SK-N-MC (cell line): ENCODE measurements around the gene PACRG.

Experiments
- DNase-seq: peaks from one replicate; pipeline ENCODE4 v3.0.0-alpha.2; 2011; ENCODE audit warnings: low read depth, low spot score
- H3K27ac ChIP-seq: fragments of 200-600 bp; sonication (generic); 2 replicates; pipeline ENCODE4 v1.5.1; 2016; ENCODE audit warnings: mixed run types
- H3K36me3 ChIP-seq: fragments of 200-600 bp; sonication (generic); 2 replicates; pipeline ENCODE4 v1.6.1; 2017; ENCODE audit warnings: antibody characterized with exemption, low read length, mixed read lengths; ENCODE audit not compliant: insufficient read depth
- H3K4me3 ChIP-seq: fragments of 200-600 bp; sonication (generic); 2 replicates; pipeline ENCODE4 v1.5.1; 2016
- H3K9ac ChIP-seq: fragments of 200-600 bp; sonication (generic); 2 replicates; pipeline ENCODE4 v1.8.0; 2017; ENCODE audit warnings: mixed run types, mixed read lengths; ENCODE audit not compliant: insufficient read length
- H3K9me3 ChIP-seq: fragments of 200-600 bp; sonication (generic); 2 replicates; pipeline ENCODE4 v1.6.1; 2017; ENCODE audit warnings: low read depth, mild to moderate bottlenecking, antibody characterized with exemption, low read length, moderate library complexity, mixed read lengths
- EZH2 ChIP-seq: fragments of 200-600 bp; sonication (generic); IDR thresholded peaks from one replicate; pipeline ENCODE4 v1.6.1; 2017; ENCODE audit warnings: antibody characterized with exemption
- FOXP2 ChIP-seq: optimal IDR thresholded peaks from 2 replicates; pipeline ENCODE3; 2011; ENCODE audit warnings: mild to moderate bottlenecking, moderate library complexity; ENCODE audit not compliant: insufficient read depth; ENCODE audit errors: extremely low read length, control extremely low read depth
- POLR2AphosphoS5 ChIP-seq: IDR thresholded peaks from 2 replicates; pipeline ENCODE4 v1.6.1; 2012; ENCODE audit warnings: mild to moderate bottlenecking, low read depth, low read length, borderline replicate concordance

PACRG gene

DNA sequence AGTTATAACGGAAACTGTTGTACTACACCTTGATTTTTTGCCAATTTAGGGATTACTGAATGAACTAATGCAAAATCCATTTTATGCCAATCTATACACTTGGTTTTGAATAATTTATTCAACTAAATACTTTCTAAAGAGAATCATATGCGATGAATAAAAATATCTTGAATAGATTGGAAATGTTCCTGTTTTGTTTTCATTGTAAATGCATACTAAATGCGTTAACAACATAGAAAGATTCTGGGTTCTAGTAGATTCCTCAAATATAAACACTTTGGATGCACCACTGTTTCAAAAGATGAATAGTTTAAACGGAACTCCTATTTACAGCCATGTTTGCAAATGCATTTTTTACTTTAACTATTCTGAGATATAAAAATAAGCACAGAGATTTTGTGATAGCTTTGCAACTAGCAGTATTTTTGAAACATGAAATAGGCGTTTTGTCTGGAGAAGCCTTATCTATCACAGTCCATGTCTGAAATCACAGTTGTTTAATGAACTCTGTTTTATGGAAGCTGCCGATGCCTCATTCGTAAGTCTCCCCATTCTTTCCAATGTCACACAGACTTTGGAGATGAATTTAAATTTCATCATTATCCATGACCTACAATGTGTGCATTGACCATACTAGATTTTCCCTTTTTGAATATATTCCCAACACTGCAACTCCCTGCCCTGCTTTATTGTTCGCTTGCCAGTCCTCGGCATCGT is 409.1 kb downstream of the PACRG start:
- TF ChIP-seq POLR2AphosphoS5 = no peak
- no peak for TF ChIP-seq FOXP2
- no peak for TF ChIP-seq EZH2
- no peak for DNase-seq
- no peak overlapping the region for H3K27ac ChIP-seq
- H3K9ac ChIP-seq = no peak overlapping the region
- no peaks in the 10 kb centered on the region for H3K9me3 ChIP-seq
- no peaks in the 10 kb centered on the region for H3K36me3 ChIP-seq
- H3K4me3 ChIP-seq = no peak overlapping the region

GRCh38 chr6:163137398-163137881 is 409.7 kb downstream of the PACRG start:
- no peak overlapping the region for H3K4me3 ChIP-seq
- no peaks in the 10 kb centered on the region for H3K9me3 ChIP-seq
- no peak overlapping the region for H3K9ac ChIP-seq
- H3K27ac ChIP-seq = no peak overlapping the region
- no peaks in the 10 kb centered on the region for H3K36me3 ChIP-seq
- TF ChIP-seq EZH2 (no peak), POLR2AphosphoS5 (no peak), FOXP2 (no peak)
- DNase-seq = no peak

DNA sequence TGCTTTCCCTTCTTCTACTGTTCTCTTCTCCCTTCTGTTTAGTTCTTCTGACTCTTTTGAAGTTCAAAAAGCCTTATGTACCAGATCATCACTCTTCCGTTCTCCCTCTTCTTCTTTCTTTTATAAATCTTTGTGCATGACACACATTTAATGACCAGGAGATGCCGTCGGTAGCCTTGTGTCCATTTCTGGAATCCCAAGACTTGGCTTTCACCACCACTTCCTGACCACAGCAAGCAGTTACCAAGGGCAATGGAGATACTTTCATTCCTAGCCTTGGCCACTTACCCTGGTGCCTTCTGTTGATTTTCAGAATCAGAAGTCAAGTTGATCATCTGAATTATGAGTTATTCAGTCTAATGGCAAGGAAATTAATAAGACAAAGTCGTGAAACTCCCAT is 418.3 kb downstream of the PACRG start:
- DNase-seq = no peak
- TF ChIP-seq EZH2 (no peak), POLR2AphosphoS5 (no peak), FOXP2 (no peak)
- no peaks in the 10 kb centered on the region for H3K9me3 ChIP-seq
- H3K4me3 ChIP-seq = no peak overlapping the region
- H3K9ac ChIP-seq = no peak overlapping the region
- no peaks in the 10 kb centered on the region for H3K36me3 ChIP-seq
- no peak overlapping the region for H3K27ac ChIP-seq

- DNase-seq = no peak
- Histone ChIP-seq H3K4me3 (no peak overlapping the region), H3K9me3 (no peaks in the 10 kb centered on the region), H3K36me3 (no peaks in the 10 kb centered on the region), H3K27ac (no peak overlapping the region), H3K9ac (no peak overlapping the region)
- TF ChIP-seq EZH2 (no peak), POLR2AphosphoS5 (no peak), FOXP2 (no peak)
These were observed 420.2 kb downstream of the PACRG start for GRCh38 chr6:163147994-163148393.

- no peaks in the 10 kb centered on the region for H3K9me3 ChIP-seq
- no peak overlapping the region for H3K9ac ChIP-seq
- no peak overlapping the region for H3K4me3 ChIP-seq
- TF ChIP-seq FOXP2 (no peak), POLR2AphosphoS5 (no peak)
- no peak for DNase-seq
- H3K36me3 ChIP-seq = no peaks in the 10 kb centered on the region
- H3K27ac ChIP-seq = no peak overlapping the region
These were observed 420.9 kb downstream of the PACRG start for GRCh38 chr6:163148451-163149278.

- no peak overlapping the region for H3K9ac ChIP-seq
- no peak for DNase-seq
- H3K27ac ChIP-seq = no peak overlapping the region
- no peak overlapping the region for H3K4me3 ChIP-seq
- no peaks in the 10 kb centered on the region for H3K9me3 ChIP-seq
- no peaks in the 10 kb centered on the region for H3K36me3 ChIP-seq
- TF ChIP-seq FOXP2 = no peak
- no peak for TF ChIP-seq POLR2AphosphoS5
- TF ChIP-seq EZH2 = no peak
These were observed 421.6 kb downstream of the PACRG start for GRCh38 chr6:163149279-163149848.

DNA sequence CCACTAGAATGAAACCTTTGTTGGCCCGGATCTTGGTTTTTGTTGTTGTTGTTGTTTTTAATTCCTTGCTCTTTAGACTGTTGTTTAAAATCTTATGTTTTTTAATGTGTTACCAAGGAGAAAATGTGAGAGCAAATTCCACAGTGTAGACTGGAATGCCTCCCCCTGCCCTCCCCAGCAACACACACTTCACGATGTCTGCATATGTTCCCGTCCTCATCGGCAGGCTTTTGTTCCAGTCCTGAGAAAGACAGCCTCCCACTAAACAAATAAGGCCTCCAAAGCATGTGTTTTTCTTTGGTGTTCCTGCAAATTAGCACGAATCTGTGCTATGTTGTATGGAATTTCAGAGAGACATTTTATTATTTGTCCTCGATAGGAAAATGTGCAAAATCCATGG is 423.4 kb downstream of the PACRG start:
- H3K36me3 ChIP-seq = no peaks in the 10 kb centered on the region
- H3K9ac ChIP-seq = no peak overlapping the region
- TF ChIP-seq POLR2AphosphoS5 = no peak
- TF ChIP-seq EZH2 = no peak
- no peak for TF ChIP-seq FOXP2
- no peak overlapping the region for H3K4me3 ChIP-seq
- H3K9me3 ChIP-seq = no peaks in the 10 kb centered on the region
- DNase-seq = no peak
- H3K27ac ChIP-seq = no peak overlapping the region

GRCh38 chr6:163152701-163153100 is 424.9 kb downstream of the PACRG start:
- H3K36me3 ChIP-seq = no peaks in the 10 kb centered on the region
- H3K9me3 ChIP-seq = no peaks in the 10 kb centered on the region
- no peak for TF ChIP-seq FOXP2
- no peak for TF ChIP-seq EZH2
- no peak for TF ChIP-seq POLR2AphosphoS5
- H3K9ac ChIP-seq = no peak overlapping the region
- no peak for DNase-seq
- no peak overlapping the region for H3K4me3 ChIP-seq
- no peak overlapping the region for H3K27ac ChIP-seq
